IPS-18a (cell line): Measurements from ENCODE around the gene RNF207.

Source experiments
- H3K27ac ChIP-seq: one replicate; pipeline ENCODE4 v1.5.1; 2013; ENCODE audit warnings: low read length
- H3K27me3 ChIP-seq: one replicate; pipeline ENCODE4 v1.6.1; 2013; ENCODE audit warnings: mild to moderate bottlenecking, low read length; ENCODE audit not compliant: control insufficient read depth, insufficient read depth
- H3K36me3 ChIP-seq: one replicate; pipeline ENCODE4 v1.6.1; 2013; ENCODE audit warnings: low read depth, low read length; ENCODE audit not compliant: control insufficient read depth
- H3K4me1 ChIP-seq: one replicate; pipeline ENCODE4 v1.6.1; 2013; ENCODE audit warnings: low read depth, low read length; ENCODE audit not compliant: control insufficient read depth
- H3K4me3 ChIP-seq: one replicate; pipeline ENCODE4 v1.5.1; 2013; ENCODE audit warnings: low read length
- H3K9ac ChIP-seq: one replicate; pipeline ENCODE4 v1.6.1; 2013; ENCODE audit warnings: mild to moderate bottlenecking, low read length, moderate library complexity
- H3K9me3 ChIP-seq: one replicate; pipeline ENCODE4 v1.6.1; 2013; ENCODE audit warnings: low read depth, low read length; ENCODE audit not compliant: control insufficient read depth

Gene RNF207

GRCh38 chr1:6269720-6270400, 63.9 kb downstream of the RNF207 start:
- Histone ChIP-seq H3K4me1 (peaks cover 14% of the 10 kb centered on the region), H3K4me3 (no peak overlapping the region), H3K9ac (no peak overlapping the region), H3K36me3 (no peaks in the 10 kb centered on the region), H3K27ac (no peak overlapping the region), H3K27me3 (no peaks in the 10 kb centered on the region), H3K9me3 (no peaks in the 10 kb centered on the region)

- Histone ChIP-seq H3K4me1 (peaks cover 14% of the 10 kb centered on the region), H3K27ac (no peak overlapping the region), H3K9ac (no peak overlapping the region), H3K9me3 (no peaks in the 10 kb centered on the region), H3K27me3 (no peaks in the 10 kb centered on the region), H3K36me3 (no peaks in the 10 kb centered on the region), H3K4me3 (no peak overlapping the region)
These were observed 64.5 kb downstream of the RNF207 start for GRCh38 chr1:6270401-6270800.
